ENCODE data around the gene KRT86.

GRCh38 chr12:52262286-52262685 lies 12.2 kb upstream of the KRT86 start:
- TF ChIP-seq CTCF (optimal IDR thresholded peaks at IDR 0.05 in 1 of 3, IDR thresholded peaks at IDR 0.05 in 1 of 3, conservative IDR thresholded peaks at IDR 0.05 in 1 of 3; ENCODE audit: extremely low read depth in 1 of 3, insufficient read depth in 2 of 3, low read length in 3 of 3) = no peak
- TF ChIP-seq EZH2 (IDR thresholded peaks at IDR 0.05; ENCODE audit: low read length) = no peak

Data from keratinocyte (primary cell).